Measurements from ENCODE around the gene CALHM6. TPM values are rescaled to one million over a fixed set of nuclear protein-coding genes. Genes with fewer than 3 reads are reported as not detected.
"Not testable (repeated sequence)": the region's sequence is repeated elsewhere in the genome, so short reads cannot be mapped to it uniquely, and the experiment has no call there.

The CALHM6 gene
- total and polyA plus RNA-seq, 11 donors: 0.37 to 52.4 (median 1.0) TPM; not detected in 1

DNA sequence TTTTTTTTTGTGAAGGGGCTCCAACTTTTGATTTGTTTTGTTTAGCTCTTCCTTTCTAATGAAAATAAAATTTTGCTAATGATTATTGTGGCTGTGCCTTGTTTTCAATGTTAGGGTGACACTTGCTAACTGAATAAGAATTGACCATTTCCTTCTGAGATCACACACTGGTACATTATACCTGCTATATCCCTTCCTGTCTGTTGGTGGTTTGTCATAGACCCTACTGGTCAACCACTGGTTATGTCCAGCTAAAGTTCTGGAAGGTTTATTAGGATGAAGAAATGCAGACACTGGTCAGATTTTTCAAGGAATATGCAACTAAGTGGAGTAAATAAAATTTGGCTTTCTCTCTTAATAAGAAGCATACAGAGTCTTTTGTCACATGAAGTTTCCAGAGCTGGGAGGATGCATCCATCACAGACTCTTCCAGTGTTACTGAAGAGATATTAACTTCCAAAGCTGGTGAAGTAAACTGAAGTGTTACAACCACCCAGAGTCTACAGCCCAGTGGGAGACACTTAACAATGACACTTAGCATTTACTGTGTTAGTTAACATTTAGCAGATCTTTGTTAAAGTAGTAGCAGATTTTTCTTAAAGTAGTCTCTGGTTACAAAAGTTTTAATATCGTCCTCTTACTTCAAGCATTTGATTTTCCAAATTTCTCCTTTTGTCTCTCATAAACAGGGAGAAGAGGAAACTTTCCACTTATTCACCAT lies 30.6 kb downstream of the CALHM6 start:
- DNase-seq: no peak
- intact Hi-C loops (cut with DNase I): no loop called here

DNA sequence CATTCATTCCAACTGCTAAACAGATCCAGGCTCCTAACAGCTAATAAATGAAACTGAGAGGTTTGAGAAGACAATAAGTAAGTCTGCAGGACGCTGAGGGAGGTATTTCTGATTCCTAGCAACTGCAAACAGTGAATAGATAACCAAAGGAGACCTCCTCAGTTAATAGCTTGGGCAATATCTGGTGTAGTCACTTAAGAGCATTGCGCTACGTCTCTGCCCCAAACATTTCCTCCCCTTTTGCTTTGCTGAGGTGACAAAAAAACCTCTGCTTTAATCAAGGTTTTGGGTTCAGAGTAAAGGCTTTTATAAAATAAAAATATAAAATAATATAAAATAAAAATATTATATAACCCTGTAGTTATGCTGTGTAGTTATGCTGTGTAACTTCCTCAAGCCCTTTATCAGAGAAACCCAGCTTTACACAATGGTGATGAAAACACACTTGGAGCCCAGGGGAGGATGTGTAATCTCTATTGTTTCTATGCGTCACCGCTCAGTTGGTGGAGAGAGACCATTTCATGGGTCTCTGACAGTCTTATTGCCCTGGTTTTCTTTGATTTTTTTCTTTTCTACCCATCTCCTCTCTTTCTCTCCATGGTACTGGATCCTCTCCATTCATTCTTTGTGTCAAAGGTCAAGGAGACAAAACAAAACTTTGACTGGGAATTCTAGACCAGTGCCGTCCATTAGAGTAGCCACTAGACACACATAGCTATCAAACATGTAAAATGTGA lies 31.3 kb downstream of the CALHM6 start:
- H3K27ac ChIP-seq: no peak overlapping the region
- no peaks in the 10 kb centered on the region for H3K27me3 ChIP-seq
- no peaks in the 10 kb centered on the region for H3K4me1 ChIP-seq
- H3K4me3 ChIP-seq: no peak overlapping the region
- peaks cover 0 to 15% (median 0%) of the 10 kb centered on the region in 12 donors for H3K9me3 ChIP-seq
- intact Hi-C loops (cut with DNase I): no loop called here
- no peak for DNase-seq
- ATAC-seq: no peak
- WGBS, 4 donors: 64 to 70% (median 69%) methylated on average over 6 of the region's 6 CpGs
- no peak for TF ChIP-seq POLR2A (IDR thresholded peaks at IDR 0.05)
- TF ChIP-seq, protein P1, sequence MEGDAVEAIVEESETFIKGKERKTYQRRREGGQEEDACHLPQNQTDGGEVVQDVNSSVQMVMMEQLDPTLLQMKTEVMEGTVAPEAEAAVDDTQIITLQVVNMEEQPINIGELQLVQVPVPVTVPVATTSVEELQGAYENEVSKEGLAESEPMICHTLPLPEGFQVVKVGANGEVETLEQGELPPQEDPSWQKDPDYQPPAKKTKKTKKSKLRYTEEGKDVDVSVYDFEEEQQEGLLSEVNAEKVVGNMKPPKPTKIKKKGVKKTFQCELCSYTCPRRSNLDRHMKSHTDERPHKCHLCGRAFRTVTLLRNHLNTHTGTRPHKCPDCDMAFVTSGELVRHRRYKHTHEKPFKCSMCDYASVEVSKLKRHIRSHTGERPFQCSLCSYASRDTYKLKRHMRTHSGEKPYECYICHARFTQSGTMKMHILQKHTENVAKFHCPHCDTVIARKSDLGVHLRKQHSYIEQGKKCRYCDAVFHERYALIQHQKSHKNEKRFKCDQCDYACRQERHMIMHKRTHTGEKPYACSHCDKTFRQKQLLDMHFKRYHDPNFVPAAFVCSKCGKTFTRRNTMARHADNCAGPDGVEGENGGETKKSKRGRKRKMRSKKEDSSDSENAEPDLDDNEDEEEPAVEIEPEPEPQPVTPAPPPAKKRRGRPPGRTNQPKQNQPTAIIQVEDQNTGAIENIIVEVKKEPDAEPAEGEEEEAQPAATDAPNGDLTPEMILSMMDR (IDR thresholded peaks at IDR 0.05): no peak
- no peaks in the 10 kb centered on the region for H3K36me3 ChIP-seq

More for the DNA sequence above, 30.6 kb downstream of the CALHM6 start:
- TF ChIP-seq, protein P1 (IDR thresholded peaks at IDR 0.05): no peak
- TF ChIP-seq POLR2A (IDR thresholded peaks at IDR 0.05): no peak
- ATAC-seq: no peak
- H3K27me3 ChIP-seq: peaks cover 0 to 6% (median 0%) of the 10 kb centered on the region in 9 donors
- peaks cover 0 to 15% (median 0%) of the 10 kb centered on the region in 12 donors for H3K9me3 ChIP-seq
- no peak overlapping the region for H3K4me3 ChIP-seq
- H3K36me3 ChIP-seq: no peaks in the 10 kb centered on the region
- WGBS, 4 donors: 88 to 92% (median 91%) methylated on average over 1 of the region's 1 CpG
- H3K27ac ChIP-seq: no peak overlapping the region
- no peaks in the 10 kb centered on the region for H3K4me1 ChIP-seq

DNA sequence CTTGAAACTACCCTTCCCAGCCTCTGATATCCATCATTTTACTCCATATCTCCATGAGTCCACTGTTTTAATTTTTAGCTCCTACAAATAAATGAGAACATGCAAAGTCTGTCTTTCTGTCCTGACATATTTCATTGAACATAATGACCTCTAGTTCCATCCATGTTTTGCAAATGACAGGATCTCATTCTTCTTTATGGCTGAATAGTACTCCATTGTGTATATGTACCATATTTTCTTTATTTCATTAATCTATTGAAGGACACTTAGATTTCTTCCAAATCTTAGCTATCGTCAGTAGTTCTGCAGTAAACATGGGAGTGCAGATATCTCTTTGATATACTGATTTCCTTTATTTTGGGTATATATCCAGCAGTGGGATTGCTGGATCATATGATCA lies 34.0 kb downstream of the CALHM6 start:
- DNase-seq; H3K27me3 ChIP-seq; intact Hi-C loops (cut with DNase I); H3K4me3 ChIP-seq; H3K4me1 ChIP-seq; H3K27ac ChIP-seq; ATAC-seq; H3K36me3 ChIP-seq: not testable (repeated sequence)
- peaks cover 0 to 11% (median 0%) of the 10 kb centered on the region in 12 donors for H3K9me3 ChIP-seq
- 98 to 100% (median 98%) methylated on average over 1 of the region's 1 CpG for WGBS, 4 donors

DNA sequence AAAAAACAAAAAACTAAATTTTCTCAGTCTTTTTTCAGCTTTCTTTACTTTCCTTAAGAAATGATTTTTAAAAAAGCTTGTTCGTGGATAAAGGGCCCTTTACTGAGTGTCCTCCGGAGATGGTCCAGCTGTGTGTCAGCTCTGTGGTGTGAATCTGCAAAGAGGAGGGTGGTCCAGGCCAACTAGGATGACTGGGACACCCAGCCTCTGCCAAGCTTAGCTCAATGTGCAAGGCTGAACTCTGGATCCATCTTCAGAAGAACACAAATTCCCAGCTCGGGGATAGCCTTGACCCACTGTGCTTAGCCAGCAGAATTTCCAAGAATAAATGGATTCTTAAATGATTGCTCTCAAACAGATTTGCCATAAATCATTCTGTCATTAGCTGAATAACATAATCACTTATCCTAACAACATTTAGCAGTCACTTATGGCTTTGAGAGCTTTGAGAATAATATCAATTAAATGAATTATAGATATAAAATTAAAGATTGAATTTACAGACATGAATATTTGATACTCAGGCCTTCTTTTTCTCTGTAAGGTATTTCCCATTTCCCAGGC lies 36.0 kb downstream of the CALHM6 start:
- DNase-seq (no peak), ATAC-seq (peak in 1 of 4 donors; percentile 39)
- TF ChIP-seq, protein P1 (IDR thresholded peaks at IDR 0.05): no peak
- TF ChIP-seq POLR2A (IDR thresholded peaks at IDR 0.05): no peak
- Histone ChIP-seq H3K4me1 (no peaks in the 10 kb centered on the region), H3K27me3 (no peaks in the 10 kb centered on the region), H3K9me3 (peaks cover 0 to 3% (median 0%) of the 10 kb centered on the region in 12 donors), H3K27ac (no peak overlapping the region), H3K4me3 (no peak overlapping the region), H3K36me3 (no peaks in the 10 kb centered on the region)
- WGBS, 4 donors: 64 to 77% (median 71%) methylated on average over 3 of the region's 3 CpGs
- intact Hi-C loops (cut with DNase I): no loop called here

All from heart left ventricle (tissue), 16 donors.